CD4-positive, alpha-beta T cell treated with Interleukin-15 for 1 hour (primary cell): ENCODE results near the gene SYNE1.

Experiments used
- DNase-seq: peaks from one replicate; pipeline ENCODE4 v3.0.0-alpha.2; 2020

The SYNE1 gene

DNA sequence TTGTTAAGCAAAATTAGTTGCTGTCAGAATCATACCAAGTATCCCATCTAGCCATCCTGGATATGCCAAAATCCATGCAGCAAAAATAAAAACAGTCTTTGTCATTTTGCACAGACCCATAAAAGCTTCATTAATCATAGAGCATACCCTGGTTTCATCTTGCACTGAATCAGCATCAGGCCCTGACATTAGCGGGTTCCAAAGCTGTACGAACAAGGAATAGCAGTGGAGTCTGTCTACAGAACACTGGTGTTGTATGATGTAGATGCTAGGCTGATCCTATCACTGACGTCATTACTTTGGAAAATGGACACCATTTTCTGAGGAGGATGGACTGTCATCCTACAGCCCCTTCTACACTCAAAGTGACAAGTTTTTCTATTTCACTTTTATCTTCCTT is 514.1 kb downstream of the SYNE1 start:
- DNase-seq, result no peak

DNA sequence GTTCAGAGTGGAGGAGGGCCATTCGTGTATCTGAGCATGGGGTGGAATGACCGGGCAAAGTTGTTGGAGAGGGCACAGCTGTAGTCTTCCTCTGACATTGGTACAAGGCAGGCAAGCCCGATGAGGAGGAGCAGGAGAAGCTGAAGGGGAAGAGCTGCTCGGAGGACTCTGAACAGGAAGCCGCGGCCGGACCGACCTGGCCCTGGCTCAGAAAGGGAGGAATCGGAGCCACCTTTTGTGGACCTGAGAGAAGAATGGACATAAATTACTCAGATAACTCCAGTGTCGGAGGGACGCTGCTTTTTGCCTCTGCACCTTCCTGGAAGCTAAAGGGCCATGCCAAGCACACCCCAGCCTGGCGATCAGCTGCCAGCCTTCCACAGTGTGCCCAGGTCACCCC is 514.7 kb downstream of the SYNE1 start:
- no peak for DNase-seq

GRCh38 chr6:152121910-152122309 is 515.3 kb downstream of the SYNE1 start:
- DNase-seq, result no peak

DNA sequence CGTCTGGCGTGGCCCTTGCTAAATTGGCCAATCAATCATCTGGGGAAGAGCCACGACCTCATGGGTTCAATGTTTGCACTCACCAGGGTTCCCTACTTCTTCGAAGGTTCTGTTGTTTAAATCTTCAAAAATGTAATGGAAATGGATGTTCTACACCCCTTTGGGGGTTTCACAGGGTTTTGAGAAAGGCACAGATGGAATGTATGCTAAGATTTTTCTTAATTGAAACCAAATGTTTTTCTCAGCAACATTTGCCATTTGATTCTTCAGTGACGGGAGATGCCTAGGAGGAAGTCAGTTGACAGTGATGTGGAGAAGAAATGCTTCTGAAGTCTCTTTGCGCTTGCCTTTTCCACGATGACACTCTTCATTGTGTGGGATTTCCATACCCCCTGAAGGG is 517.3 kb downstream of the SYNE1 start:
- no peak for DNase-seq

DNA sequence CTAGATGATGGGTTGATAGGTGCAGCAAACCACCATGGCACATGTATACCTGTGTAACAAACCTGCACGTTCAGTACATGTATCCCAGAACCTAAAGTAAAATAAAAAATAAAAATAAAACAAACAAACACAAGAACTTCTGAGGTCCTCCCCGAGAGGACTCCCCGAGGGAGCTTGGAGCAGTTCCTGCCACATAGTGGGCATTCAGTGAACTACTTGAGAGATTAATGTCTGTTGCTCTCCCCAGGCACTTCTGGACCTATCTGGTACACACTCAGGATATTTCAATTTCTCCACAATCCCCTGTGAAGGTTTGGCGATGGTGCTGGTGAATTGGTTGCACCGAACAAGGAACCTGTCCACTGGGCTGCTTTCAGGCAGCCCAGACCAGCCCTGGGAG is 518.5 kb downstream of the SYNE1 start:
- no peak for DNase-seq

DNA sequence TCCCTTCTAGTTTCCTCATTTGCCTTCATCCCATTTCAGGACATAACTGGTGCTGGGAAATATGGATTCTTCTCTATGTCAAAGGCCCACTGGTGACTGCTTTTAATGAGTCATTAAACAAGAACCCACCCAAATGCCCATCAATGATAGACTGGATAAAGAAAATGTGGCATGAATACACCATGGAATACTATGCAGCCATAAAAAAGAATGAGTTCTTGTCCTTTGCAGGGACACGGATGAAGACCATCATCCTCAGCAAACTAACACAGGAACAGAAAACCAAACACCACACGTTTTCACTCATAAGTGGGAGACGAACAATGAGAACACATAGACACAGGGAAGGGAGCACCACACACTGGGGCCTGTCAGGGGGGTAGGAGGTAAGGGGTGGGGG is 518.9 kb downstream of the SYNE1 start:
- DNase-seq, result no peak

- no peak for DNase-seq
These were observed 519.7 kb downstream of the SYNE1 start for GRCh38 chr6:152117156-152118133.

GRCh38 chr6:152112491-152113261 is 524.5 kb downstream of the SYNE1 start:
- no peak for DNase-seq

- DNase-seq, result no peak
These were observed 526.0 kb downstream of the SYNE1 start for GRCh38 chr6:152110886-152111820.

- no peak for DNase-seq
These were observed 529.2 kb downstream of the SYNE1 start for GRCh38 chr6:152107973-152108372.

DNA sequence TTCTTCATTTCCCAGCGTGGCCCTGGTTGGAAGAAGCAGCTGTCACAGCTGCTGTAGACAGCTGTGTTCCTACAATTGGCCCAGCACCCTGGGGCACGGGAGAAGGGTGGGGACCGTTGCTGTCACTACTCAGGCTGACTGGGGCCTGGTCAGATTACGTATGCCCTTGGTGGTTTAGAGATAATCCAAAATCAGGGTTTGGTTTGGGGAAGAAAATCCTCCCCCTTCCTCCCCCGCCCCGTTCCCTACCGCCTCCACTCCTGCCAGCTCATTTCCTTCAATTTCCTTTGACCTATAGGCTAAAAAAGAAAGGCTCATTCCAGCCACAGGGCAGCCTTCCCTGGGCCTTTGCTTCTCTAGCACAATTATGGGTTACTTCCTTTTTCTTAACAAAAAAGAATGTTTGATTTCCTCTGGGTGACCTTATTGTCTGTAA is 537.0 kb downstream of the SYNE1 start:
- DNase-seq, result peak; percentile 38

GRCh38 chr6:152099446-152100182 is 537.5 kb downstream of the SYNE1 start:
- no peak for DNase-seq

DNA sequence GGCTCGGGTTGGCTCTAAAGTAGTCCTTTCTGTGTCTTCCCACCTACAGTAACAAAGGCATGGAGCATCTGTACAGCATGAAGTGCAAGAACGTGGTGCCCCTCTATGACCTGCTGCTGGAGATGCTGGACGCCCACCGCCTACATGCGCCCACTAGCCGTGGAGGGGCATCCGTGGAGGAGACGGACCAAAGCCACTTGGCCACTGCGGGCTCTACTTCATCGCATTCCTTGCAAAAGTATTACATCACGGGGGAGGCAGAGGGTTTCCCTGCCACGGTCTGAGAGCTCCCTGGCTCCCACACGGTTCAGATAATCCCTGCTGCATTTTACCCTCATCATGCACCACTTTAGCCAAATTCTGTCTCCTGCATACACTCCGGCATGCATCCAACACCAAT is 538.5 kb downstream of the SYNE1 start:
- no peak for DNase-seq

GRCh38 chr6:152096863-152097496 is 540.2 kb downstream of the SYNE1 start:
- DNase-seq, result no peak

- peak; percentile 80 for DNase-seq
These were observed 542.1 kb downstream of the SYNE1 start for GRCh38 chr6:152094992-152095592.

GRCh38 chr6:152094276-152094675 is 542.9 kb downstream of the SYNE1 start:
- no peak for DNase-seq

DNA sequence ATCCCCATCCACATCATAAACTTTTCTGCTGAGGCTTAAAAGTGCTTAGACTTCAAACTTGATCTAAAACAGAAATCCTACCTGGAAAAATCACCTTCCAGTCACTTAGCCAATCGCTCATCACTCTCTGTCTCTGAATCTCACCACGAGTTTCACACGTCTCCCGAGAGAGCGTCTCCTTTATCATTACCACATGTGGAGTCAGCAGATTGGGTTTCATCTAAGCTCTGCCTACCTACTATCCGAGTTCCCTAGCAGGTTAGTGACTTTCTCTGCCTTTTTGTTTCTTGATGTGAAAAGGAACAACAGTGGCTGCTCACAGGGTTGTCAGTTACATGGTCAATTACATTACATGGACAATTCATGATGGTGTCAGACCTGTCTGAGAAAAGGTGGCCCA is 543.5 kb downstream of the SYNE1 start:
- no peak for DNase-seq

DNA sequence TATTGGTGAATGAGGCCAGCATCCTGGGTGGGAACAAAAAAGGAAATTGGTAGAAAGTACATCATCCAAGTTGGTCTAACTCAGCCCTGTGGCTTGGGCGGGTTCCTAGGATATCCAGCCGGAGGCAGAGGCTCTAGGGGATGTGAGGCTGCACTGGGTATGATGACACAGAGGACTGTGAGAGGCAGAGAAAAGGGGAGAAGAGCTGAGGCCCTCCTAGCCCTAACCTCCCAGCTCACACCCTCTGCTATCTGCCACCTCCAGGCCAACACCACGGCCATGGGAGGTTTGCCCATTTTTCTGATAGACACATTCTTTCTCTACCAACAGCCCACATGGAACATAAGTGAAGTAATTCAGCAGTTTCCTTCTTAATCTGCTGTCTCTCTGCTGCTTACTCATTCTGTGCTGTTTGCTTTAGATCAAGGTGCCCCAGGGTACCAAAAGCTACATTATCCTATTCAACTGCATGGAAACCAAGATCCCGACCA is 545.3 kb downstream of the SYNE1 start:
- DNase-seq, result no peak

DNA sequence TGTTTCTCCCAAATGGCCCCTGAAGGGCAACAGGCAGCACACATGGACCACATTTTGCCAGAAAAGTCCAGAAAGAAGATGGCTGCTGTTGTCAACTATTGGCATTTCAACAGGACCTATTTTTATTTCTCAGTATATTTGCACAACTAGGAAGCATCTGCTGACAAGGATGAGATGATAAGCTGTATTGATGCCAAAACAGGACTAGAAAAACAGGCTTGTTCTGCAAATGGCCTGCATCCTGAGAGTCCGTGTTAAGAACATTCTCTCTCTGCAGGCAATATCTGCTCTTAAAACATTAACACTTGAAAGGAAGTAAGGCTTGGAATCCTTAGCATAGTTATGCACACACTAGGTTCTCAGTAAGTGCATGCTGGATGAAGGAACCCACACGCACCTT is 546.0 kb downstream of the SYNE1 start:
- no peak for DNase-seq

GRCh38 chr6:152089992-152090391 is 547.2 kb downstream of the SYNE1 start:
- no peak for DNase-seq

GRCh38 chr6:152087701-152088100 is 549.5 kb downstream of the SYNE1 start:
- no peak for DNase-seq
